ENCODE results near the gene PRSS56.

PRSS56 gene

DNA sequence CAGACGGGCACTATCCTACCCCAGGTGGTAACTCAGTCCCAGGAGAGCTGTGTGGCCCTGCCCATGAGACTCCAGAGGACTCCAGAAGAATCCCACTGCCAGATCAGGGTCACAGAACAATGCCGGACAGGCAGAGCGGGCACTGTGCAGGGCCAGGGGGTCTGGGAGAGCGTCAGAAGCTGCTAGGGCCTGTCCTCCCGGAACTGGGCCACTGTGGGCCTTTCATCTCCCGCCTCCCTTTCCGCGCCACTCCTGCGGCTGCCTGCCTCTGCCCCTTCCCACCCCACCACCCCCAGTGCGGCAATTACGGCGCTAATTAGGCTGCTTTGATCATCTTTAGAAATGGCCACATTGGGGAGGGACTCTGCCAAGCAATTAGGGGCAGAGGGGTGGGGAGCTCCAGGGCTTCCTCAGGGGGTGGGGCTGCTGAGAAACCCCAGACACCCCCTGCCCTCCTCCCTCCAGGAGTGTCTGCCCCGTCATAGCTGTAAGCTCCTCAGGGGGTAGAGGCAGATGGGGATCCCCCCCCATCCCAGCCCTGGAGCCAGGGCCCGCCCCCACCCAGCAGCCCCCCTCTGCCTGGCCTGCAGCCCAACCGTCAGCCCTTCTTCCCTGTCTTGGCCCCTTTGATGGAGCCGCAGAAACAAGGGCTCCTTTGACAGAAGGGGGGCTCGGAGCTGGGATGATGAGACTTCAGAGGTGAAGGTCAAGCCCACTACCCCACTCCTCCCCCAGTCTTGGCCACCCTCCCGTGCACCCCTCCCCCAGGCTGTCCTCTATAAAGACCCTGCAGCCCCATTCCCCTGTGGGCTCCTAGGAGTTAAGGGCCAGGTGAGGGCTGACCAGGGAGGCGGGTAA is at the start of gene PRSS56:
Gene PRSS56, plus strand, starts transcription at position 808 of the 858 bp plus-strand sequence. CDS start 211 bp downstream, outside the sequence.
- DNase-seq = no peak

DNA sequence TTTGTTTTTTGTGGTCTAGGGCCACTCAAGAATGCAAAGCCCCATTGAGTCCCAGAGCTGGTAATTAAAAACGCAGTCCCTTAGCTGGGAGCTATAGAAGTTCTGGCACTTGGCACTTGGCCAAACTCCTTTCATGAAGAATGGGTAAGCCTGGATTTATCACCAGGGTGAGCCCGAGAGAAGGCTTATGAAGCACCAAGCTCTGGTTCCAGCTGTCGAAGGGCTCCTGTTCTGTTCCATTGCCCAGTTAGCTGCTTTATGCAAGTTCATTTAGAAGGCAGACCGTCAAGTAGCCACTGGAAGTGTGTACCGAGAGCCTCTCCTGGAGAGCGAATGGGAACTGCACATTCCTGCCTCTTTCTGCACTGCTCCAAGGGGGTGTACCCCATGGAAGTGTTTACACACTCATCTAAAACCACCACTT is 46.7 kb upstream of the PRSS56 start:
- DNase-seq = no peak

DNA sequence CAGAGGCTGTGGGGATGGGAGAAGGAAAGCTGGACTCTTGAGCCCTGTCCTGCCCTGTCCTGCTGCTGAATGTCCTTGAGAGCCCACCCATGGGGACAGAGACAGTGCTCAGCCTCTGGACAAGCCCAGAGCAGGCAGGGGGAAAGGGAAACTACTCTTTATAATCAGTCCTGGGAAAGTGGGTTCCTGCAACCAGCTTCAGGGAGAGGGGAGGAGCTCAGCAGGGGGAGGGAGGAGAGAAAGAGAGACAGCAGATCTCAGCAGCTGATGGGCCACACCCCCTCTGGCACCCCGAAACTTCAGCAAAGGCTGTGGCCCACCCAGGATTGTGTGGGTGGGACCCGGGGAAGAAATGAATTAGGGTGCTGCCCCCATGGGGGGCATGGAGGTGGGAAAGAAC is 44.1 kb upstream of the PRSS56 start:
- DNase-seq = no peak

DNA sequence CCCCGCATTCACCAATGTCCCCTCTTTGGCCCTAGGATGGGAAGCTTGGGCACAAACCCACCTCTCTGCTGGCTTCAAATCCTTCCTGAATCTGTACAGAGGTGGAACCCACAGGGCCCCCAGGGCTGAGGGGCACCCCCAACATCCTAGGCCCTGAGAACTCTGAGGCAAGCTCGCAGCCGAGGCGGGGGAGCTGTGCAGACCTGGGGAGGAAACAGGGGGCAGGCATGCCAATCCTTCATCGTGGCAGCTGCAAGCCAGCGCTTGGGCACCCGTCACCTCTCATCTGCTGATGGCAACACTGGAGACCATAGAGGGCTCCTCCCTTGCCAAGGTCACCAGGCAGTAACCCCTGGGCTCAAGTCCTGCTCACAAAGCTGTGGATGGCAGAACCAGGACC is 43.4 kb upstream of the PRSS56 start:
- no peak for DNase-seq

DNA sequence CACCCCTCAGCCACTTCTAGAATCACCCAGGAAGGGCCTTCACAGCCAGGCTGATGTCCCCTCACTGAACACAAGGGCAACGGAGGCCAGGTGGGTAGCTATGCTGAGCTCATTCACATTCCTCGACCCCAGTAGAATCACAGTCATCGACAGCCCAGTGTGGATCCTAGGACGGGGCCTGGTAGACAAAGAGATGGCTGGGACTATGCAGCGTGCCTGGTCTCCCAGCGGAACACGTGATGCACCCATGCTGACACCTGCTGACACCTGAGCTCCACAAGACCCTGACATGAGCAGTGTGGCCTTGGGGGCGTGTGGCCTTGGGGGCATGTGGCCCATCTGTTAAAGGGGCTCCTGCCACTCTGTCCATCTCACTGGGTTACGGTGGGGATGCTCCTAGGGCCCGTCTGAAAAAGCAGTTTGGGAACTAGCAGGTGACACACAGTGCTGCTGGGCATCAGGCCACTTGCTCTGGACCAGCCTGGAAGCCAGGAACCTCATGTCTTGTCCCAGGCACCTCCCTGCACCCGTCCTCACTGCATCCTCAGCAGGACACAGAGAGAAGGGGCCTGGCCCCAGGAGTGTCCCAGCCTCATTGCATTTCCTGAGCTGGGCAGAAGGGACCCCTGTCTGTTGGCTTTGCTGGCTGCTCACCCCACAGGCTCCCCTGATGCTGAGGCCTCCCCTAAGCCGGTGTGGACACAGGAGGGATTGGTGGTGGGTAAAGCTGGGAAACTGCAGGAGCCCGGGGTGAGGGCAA is 42.3 kb upstream of the PRSS56 start:
- DNase-seq = no peak

DNA sequence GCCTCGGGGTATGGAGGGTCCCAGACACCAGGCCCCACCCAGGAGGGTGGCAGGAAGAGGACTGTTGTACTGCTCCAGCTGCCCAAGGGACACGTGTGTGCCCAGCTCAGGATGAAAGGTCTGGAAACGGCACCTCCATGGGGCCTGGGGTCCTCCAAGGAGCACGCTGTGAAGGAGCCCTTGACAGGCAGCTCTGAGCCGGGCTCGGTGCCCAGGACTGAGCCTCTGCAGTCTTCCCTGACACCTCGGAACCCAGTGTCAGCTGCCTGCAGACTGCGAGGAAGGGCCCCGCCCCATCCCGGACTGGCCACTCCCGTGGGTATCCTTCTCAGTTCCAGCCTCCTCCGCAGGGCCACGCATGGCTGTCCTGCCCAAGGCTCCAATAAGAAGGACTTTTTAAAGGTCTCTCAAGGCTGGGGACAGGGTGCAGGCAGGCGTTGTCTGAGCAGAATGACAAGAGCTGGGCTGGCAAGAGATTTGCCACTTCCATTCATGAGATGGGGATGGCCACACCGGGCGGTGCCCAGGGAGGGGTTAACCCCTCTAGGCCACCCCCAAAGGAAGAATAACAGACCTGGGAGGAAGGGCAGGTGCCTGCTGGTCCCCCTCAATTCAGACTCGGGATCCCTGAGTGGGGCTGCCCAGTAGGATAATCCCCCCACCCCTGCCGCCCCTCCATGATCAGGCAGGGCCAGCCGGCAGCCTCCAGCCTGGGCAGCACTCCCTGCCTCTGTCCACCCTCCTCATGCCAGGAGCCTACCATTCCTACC is 41.4 kb upstream of the PRSS56 start:
- DNase-seq = no peak

DNA sequence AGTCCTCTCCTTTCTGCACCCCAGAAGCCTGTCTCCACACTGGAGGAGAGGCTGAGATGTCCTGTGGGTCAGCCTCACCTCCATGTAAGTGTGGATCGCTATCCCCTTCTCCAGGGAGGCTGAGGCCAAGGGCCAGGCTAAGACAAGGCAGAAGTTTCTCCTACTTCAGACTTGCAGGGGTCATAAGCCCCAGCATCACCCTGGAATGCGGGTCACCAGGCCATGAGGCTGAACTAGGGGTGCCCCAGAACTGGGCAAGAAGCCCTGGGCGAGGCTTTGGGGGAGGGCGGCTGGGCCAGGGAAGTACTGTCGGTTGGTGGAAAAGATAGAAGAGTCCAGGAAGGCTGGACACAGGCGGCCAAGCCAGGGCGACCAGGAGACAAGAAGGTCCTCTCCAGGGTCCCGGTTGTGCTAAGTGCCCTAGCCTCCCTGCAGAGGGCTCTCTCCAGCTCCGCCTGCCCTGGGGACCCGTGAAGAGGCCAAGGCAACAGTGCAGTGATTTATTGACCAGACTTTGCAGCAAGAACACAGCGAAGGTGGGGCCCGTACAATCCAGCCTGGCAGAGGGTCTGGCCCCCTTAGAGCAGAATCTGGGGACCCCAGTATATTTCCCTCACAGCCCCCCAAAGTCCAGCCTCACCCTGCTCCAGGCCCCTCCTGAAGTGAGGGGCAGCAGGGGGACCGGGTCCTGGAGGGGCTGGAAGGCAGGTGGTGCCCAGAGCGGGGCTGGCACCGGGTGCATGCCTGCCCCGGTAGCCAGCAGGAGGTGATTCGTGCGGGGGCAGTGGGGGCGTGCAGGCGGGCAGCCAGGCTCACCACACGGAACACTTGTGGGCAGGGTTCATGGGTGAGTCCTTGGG is 40.6 kb upstream of the PRSS56 start:
- no peak for DNase-seq

DNA sequence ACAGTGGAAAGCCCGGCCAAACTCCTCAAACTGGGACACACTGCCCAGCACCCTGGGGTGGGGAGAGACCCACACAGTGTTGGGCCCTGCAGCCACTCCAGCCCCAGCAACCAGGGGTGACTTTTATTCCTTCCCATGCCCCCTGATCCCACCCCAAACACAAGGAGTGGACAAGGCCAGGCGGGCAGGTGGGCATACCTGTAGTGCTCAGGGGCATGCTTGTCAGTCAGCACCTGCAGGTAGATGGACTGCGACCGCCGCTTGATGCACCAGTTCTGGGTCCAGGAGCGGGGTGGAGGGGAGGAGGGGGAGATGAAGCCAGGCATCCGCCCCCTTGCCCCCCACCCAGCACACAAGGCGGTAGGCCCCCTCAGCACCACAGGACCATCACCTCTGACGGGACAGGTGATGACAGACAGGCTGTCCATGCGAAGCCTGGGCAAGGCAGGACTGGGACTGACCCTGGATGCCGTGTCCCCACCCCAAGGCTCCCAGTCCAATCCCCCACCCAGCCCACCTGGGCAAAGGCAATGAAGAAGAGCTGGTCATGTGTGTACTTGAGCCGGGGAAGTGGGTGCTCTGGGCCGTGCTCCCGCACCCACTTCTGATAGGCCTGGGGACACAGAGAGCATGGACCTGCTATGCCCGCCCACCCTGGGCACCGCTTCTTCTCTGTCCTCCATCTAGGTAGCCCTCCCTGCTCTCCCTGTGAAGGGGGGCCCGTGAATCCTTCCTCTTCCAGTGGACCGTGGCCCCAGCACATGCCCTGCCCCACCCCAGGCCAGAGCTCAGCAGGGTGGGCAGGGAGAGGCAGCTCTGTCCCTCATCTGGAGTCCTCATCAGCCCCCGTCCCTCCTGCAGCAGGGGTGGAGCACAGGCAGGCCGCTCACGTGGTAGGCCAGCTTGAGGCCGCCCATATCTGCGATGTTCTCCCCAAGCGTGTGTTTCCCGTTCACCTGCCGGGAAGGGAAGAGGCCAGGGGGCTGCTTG is 39.7 kb upstream of the PRSS56 start:
- no peak for DNase-seq

DNA sequence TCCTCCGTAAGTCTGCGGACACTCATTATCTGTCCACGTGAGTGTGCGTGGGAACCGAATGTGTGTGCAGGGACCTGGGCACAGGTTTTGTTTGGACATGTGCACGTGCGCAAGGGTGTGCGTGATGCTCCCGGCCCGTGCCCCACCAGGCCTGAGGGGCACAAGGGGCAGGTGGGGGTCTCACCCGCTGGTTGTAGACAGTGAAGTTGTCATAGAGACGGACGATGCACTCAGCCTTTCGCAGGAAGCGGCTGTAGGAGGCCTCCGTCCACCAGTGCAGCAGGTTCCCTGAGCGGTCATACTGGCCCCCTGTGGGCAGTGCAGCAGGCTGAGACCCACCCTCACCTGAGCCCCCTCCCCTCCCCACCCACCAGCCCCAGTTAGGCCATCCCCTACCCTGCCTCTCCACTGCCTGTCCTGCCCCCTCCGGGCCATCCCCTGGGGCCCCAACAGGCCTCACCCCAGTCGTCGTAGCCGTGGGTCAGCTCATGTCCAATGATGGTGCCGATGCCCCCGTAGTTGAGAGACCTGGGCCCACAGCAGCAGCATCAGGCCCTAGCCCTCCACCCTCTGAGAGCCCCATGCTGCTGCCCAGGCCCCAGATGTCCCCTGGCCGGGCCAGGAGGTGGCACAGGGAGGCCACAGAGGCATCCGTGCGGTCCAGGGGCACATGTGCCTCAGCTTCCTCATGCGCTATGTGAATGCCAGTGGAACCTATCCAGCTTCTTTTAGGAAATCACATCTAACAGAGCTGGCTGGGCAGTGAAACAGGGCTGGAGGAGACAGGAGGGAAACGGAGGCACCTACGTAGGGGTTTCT is 38.7 kb upstream of the PRSS56 start:
- no peak for DNase-seq

DNA sequence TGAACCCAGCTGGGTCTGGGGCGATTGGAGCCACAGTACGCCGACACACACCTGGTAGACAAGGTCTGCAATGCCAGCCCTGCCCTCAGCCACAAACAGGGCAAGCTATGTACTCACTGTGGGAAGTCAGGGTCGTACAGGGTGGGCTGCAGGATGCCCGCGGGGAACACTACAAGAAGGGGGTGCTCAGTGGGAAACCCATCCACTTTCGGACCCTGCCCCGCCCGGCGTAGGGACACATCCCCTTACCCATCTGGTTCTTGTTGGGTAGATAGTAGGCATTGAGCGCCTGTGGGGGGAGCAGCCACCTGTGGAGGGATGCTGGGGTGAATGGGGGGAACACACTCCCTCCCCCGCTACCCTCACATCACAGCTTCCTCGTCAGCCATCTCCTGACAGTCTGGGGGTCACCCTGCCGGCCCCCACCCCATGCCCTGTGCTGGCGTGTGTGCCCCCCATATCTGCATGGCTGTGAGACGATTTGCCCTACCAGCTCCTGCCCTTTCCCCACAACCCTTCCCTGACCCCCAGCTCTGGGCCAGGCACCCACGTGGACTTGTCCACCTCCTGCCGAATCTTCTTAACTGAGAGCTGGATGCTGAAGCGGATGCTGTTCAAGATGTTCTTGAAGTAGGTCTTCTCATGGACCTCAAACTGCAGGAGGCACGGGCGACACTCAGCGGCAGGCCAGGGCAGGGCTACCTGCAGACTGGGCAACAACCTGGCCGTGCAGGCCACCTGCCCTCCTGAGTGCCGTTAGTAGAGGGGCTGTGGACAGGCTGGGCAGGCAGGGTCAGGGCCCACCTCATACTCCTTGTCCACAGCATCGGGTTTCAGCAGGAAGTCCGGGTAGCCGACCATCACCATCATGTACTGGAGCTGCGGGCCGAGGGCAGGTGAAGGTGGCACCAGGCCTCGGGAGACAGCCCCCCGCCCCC is 37.6 kb upstream of the PRSS56 start:
- DNase-seq = no peak

DNA sequence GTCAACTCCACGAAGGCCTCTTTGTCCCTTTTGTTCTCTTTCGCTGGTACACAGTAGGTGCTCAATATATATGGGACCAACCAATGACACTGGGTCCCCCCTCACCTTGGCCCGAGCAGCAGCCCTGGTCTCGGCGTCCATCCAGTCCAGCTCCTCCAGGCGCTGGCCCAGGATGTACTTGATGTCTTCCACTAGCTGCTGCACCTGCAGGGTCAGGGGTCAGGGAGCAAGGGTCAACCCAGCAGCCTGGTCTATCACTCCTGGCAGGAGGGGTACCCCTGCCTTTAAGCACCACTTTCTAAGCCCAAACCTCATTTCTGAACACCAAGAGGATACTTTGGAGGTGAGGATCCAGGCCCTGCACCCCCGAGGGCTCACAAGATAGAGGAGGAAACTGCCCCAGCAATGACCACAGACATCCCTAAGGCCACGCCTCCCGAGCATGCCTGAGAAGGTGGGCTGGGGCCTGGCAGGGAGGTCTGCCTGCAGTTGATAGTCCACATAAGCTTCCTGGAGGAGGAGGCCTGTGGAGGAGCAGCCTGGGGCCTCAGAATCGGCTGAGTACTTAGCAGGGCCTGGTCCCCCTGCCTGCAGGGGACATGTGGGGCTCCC is 36.8 kb upstream of the PRSS56 start:
- DNase-seq = no peak

DNA sequence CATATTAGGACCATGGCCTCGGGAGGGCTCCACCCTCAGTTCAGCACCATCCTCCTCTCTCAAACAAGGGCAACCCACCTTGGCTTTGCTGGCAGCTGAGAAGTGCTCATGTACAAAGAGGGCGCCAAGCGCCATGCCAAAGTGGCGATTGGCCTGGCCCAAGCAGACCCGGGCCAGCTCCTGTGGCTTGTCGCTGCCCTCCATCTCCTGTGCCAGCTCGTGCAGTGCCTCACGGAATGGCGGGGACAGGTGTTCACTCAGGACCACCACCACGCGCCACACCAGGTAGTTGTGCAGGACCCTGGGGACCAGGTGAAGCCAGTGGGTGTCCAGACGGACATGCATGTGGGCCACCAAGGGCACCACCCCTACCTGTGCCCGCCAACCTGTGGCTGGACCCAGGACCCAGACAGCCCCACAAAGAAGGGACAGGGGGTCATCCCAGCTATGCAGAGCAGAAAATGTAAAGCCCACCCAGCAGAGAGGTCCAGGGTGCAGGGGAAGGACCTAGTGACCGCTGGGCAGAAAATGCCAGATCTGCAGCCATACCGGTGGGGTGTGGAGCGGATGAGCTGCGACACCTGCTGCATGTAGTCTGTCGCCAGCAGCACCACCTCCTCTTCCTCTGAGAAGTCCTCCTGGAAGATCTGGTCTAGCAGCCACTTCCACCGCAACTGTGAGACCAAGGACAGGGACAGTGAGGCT is 36.1 kb upstream of the PRSS56 start:
- no peak for DNase-seq

DNA sequence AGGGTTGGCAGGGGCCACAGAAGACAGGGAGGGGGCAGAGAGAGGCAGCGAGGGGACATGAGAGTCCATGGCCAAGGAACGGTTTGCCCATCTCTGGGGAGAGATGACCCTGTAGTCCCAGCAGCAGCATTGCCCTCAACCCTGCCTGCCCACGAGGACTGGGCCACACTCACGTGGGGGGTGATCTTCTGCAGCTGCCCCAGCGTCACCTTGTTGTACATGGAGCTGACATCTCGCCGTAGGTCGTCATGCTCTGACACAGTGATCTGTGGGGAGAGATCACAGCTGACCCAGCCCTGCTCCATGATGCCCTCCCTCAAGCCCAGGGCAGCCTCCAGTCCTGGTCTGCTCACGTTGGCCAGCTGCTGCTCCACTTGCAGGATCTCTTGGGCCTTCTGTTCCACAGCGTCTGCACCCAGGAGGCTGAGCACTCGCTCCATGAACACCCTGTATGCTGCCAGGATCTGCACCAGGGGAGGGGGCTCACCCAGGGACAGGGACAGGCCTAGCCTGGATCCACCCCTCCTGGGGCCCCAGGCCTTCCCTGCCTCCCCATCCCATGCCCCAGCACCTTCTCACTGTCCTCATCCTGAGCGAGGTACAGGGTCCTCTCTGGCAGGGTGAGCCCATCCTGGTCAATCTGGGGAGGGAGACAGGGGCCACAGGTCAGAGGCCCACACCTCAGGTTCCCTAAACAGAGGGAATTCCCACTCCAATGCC is 35.4 kb upstream of the PRSS56 start:
- no peak for DNase-seq

DNA sequence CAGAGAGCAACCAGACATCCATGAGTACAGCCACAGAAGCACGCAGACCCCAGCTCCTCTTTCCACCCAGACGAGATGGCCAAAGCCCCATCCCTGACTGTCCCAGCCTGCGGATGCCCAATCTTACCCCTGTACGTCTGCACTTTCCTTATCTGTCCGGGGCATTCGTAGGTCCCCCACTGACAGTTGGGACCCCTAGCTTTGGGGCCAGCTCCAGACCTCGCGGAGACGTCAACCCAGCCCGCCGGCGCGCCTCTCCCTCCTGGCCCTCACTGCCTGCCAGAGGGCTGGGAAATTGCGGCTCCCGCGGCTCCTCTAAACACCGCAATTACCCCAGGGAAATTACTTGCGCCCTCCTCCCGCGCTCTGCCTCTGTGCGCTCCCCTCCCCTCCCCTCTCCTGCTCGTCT is 34.8 kb upstream of the PRSS56 start:
- DNase-seq = no peak

DNA sequence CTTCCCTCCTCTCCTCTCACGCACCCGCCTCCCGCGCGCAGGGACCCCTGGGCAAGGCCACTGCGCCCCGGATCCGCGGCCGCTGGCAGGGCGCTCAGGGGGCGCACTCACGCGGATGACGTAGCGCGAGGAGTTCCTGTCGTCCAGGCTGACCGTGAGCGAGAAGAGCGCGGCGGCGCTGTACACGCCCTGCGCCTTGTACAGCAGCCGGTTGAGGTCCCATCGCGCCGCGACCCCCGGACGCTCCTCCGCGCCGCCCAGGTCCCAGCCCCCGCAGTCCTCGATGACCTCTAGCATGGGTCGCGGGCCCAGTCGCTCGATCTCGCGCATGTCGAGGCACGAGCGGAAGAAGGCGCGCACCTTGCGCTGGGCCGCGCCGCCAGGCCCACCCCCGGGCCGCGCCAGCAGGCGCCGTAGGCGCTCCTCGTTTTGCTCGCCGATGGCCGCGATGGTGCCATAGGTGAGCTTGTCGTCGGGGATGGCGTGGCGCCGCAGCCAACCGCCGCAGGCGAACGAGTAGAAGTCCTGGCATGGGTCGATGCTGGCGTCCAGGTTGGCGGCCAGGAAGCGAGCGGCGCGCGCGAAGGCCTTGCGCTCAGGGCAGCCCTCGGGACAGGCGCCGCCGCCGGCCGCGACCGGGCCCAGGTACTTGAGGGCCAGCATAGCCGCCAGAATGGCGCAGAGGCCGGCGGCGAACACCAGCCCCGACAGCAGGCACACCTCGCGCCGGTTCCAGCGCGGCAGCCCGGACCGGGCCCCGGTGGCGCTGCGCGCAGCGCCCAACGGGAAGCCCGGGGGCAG is 34.2 kb upstream of the PRSS56 start:
- DNase-seq = no peak
